NCI-H1048 (cell line): ENCODE data around the gene TNFAIP1.
A peak's percentile ranks its signal among the peaks of the same experiment; 100 is the strongest.
"Not testable (repeated sequence)": the region's sequence is repeated elsewhere in the genome, so short reads cannot be mapped to it uniquely, and the experiment has no call there.

Experiments used
- DNase-seq: peaks from one replicate; lab custom pipeline; 2025; lab: John Stamatoyannopoulos, UW

Gene TNFAIP1

GRCh38 chr17:28335201-28335958 lies at the start of gene TNFAIP1, which contains the start of gene IFT20:
TNFAIP1 (plus strand) TSS chr17:28335761; CDS start chr17:28339522, 3,761 bp downstream.
IFT20 (minus strand) TSS chr17:28335472; CDS start chr17:28331985, 3,487 bp downstream.
- DNase-seq: peak; percentile 99

- no peak for DNase-seq
Observed at GRCh38 chr17:28285965-28286364, 49.6 kb upstream of the TNFAIP1 start.

- no peak for DNase-seq
Observed at GRCh38 chr17:28290703-28291102, 44.9 kb upstream of the TNFAIP1 start.

GRCh38 chr17:28291780-28292330 lies 43.7 kb upstream of the TNFAIP1 start:
- no peak for DNase-seq

GRCh38 chr17:28292878-28293277 lies 42.7 kb upstream of the TNFAIP1 start:
- not testable (repeated sequence) for DNase-seq

GRCh38 chr17:28293994-28294393 lies 41.6 kb upstream of the TNFAIP1 start:
- DNase-seq: no peak

GRCh38 chr17:28295677-28296578 lies 39.6 kb upstream of the TNFAIP1 start:
- no peak for DNase-seq

- DNase-seq: no peak
Observed at GRCh38 chr17:28298449-28298848, 37.1 kb upstream of the TNFAIP1 start.

GRCh38 chr17:28306954-28307401 lies 28.6 kb upstream of the TNFAIP1 start:
- no peak for DNase-seq

GRCh38 chr17:28313841-28314240 lies 21.7 kb upstream of the TNFAIP1 start:
- no peak for DNase-seq

- no peak for DNase-seq
Observed at GRCh38 chr17:28315846-28316705, 19.5 kb upstream of the TNFAIP1 start.

- no peak for DNase-seq
Observed at GRCh38 chr17:28317099-28317965, 18.2 kb upstream of the TNFAIP1 start.

GRCh38 chr17:28317966-28318758 lies 17.4 kb upstream of the TNFAIP1 start:
- no peak for DNase-seq

GRCh38 chr17:28318759-28319597 lies 16.6 kb upstream of the TNFAIP1 start, which contains the start of gene TMEM97:
TMEM97 (plus strand) TSS chr17:28319200; CDS start chr17:28319240, 40 bp downstream.
- DNase-seq: peak; percentile 90

GRCh38 chr17:28319598-28319935 lies 16.0 kb upstream of the TNFAIP1 start:
- no peak for DNase-seq

GRCh38 chr17:28320215-28321061 lies 15.1 kb upstream of the TNFAIP1 start:
- DNase-seq: no peak

- DNase-seq: no peak
Observed at GRCh38 chr17:28324267-28324745, 11.3 kb upstream of the TNFAIP1 start.

- DNase-seq: no peak
Observed at GRCh38 chr17:28324781-28325180, 10.8 kb upstream of the TNFAIP1 start.
